Stomach (tissue), 4 donors: ENCODE data around the gene FRMD8.

Source experiments
- EP300 ChIP-seq: sonication (generic); formaldehyde crosslinking; IDR thresholded peaks from one replicate; pipeline ENCODE4 v1.6.1; 2017; ENCODE audit warnings: antibody characterized with exemption
- POLR2A ChIP-seq, 4 donors: fragments of 450-650 bp; IDR thresholded peaks; one replicate each; pipeline ENCODE4 v1.6.1; 2016; ENCODE audit warnings: antibody characterized with exemption in 4 of 4, control low read depth in 2 of 4, mild to moderate bottlenecking in 1 of 4, moderate library complexity in 1 of 4
- TF ChIP-seq, protein P1 (sequence below), 7 experiments: fragments of 450-650 bp in 4 of 7; fragments of 200-600 bp in 3 of 7; sonication (generic) in 3 of 7; IDR thresholded peaks; one replicate each; pipeline ENCODE4 v1.5.1; 2016 to 2019; ENCODE audit warnings: antibody characterized with exemption in 7 of 7, control low read depth in 2 of 7, mild to moderate bottlenecking in 1 of 7

DNA sequence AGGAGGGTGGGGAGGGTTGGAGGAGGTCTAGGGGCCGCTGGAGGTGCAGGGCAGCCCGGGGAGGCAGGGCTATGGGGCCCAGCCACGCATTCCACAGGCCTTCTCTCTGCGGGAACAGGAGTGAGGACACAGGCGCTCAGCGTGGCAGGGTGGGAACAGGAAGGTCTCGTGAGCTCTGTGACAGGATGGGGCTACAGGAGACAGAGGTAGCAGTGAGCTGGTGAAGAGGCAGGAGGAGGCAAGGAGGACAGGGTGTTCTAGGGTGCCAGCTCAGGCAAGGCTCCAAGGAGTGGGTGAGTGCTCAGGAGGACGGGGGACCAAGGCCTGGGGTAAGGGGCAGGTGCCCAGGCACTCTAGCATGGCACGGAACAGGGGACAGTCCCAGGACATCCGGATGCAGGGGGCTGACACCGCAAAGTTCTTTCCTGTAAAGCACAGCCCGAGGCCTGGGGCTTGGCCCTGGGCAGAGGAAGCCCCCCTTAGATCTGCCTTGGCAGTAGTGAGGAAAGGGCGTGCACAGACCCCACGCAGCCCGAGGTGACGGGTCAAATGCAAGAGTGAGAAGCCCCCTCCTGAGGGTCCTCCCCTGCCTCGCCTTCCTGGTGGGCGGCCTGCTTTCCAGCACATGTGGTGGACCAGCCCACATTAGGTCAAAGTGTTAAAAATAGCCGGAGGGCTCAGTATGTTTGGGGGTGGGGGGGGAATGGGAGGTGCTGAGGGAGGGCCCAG lies 31.4 kb downstream of the FRMD8 start:
- TF ChIP-seq POLR2A (IDR thresholded peaks at IDR 0.05) (no peak), EP300 (no peak)
- TF ChIP-seq, protein P1, sequence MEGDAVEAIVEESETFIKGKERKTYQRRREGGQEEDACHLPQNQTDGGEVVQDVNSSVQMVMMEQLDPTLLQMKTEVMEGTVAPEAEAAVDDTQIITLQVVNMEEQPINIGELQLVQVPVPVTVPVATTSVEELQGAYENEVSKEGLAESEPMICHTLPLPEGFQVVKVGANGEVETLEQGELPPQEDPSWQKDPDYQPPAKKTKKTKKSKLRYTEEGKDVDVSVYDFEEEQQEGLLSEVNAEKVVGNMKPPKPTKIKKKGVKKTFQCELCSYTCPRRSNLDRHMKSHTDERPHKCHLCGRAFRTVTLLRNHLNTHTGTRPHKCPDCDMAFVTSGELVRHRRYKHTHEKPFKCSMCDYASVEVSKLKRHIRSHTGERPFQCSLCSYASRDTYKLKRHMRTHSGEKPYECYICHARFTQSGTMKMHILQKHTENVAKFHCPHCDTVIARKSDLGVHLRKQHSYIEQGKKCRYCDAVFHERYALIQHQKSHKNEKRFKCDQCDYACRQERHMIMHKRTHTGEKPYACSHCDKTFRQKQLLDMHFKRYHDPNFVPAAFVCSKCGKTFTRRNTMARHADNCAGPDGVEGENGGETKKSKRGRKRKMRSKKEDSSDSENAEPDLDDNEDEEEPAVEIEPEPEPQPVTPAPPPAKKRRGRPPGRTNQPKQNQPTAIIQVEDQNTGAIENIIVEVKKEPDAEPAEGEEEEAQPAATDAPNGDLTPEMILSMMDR (IDR thresholded peaks at IDR 0.05), result no peak
